ENCODE measurements around the gene MYBPC1.

Gene MYBPC1

DNA sequence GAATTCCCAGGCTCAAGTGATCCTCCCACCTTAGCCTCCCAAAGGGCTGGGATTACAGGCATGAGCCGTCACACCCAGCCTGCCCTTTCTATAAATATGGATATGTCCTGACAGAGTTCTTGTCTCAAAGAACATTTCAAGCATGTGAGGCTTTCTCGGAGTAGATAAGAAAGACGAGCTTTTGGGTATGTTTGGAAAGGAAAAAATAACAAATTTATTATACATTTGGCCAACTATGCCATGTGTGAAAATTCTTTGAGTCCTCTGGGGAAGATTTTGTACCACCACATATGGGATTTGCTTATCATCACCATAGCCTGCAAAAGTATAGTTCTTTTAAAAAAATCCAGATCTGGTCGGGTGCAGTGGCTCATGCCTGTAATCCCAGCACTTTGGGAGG, 23.7 kb upstream of the MYBPC1 start:
- H3K9ac ChIP-seq (ENCODE audit: low read depth in 1 of 2, low read length in 2 of 2): no peak overlapping the region
- H3K9me3 ChIP-seq (ENCODE audit: control insufficient read depth in 1 of 2, low read length in 2 of 2): no peaks in the 10 kb centered on the region
- no peak overlapping the region for H3K4me3 ChIP-seq (ENCODE audit: low read depth in 1 of 2, low read length in 2 of 2)
- H3K36me3 ChIP-seq (ENCODE audit: control insufficient read depth in 1 of 2, insufficient read depth in 2 of 2, low read length in 2 of 2): no peaks in the 10 kb centered on the region
- H3K27ac ChIP-seq (ENCODE audit: low read depth, low read length): no peak overlapping the region
- H3K4me1 ChIP-seq (ENCODE audit: control insufficient read depth in 1 of 2, insufficient read depth in 2 of 2, low read length in 2 of 2): peaks cover 12% of the 10 kb centered on the region in 2 donors
- no peaks in the 10 kb centered on the region for H3K27me3 ChIP-seq (ENCODE audit: control insufficient read depth in 1 of 2, insufficient read depth in 2 of 2, low read length in 2 of 2)

DNA sequence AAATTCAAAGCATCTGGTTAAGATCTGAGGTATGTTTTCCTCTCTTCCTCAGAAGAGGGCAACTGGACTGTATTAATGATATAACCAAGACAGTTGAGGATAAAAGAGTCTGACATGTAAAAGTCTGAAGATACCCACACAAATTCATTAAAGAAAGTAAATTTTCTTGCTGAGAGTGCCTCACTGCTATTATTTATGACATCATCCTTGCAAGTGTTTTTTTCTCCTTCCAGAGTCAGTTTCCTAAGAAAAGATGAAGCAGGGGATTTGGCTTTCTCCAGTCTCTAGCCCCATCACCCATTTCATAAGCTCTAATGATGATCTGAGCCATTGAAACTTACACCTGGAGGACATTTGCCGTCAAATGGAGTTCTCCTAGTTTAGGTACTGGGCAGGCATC, 21.0 kb upstream of the MYBPC1 start:
- H3K36me3 ChIP-seq (ENCODE audit: control insufficient read depth in 1 of 2, insufficient read depth in 2 of 2, low read length in 2 of 2): no peaks in the 10 kb centered on the region
- H3K9me3 ChIP-seq (ENCODE audit: control insufficient read depth in 1 of 2, low read length in 2 of 2): no peaks in the 10 kb centered on the region
- H3K4me3 ChIP-seq (ENCODE audit: low read depth in 1 of 2, low read length in 2 of 2): no peak overlapping the region
- peaks cover 1 to 8% of the 10 kb centered on the region in 2 donors for H3K4me1 ChIP-seq (ENCODE audit: control insufficient read depth in 1 of 2, insufficient read depth in 2 of 2, low read length in 2 of 2)
- no peak overlapping the region for H3K9ac ChIP-seq (ENCODE audit: low read depth in 1 of 2, low read length in 2 of 2)
- H3K27me3 ChIP-seq (ENCODE audit: control insufficient read depth in 1 of 2, insufficient read depth in 2 of 2, low read length in 2 of 2): no peaks in the 10 kb centered on the region
- no peak overlapping the region for H3K27ac ChIP-seq (ENCODE audit: low read depth, low read length)

DNA sequence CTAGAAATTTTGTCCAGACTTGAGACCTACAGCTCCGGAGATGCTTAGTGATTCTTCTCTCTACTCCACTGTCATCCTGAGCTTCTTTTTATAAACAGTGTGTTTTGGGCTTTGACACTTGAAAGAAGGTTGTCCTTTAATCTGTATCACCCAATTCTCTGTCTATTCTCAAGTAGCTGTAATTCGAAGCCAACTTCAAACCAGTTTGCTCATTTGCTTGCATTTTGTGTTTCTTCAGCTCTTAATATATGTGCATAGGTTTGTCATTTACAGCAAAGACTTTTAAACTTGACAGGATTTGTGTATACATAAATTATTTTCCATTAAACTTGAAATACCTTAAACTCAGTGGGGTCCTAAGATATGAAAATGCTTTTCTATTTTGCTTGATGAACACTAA, 16.4 kb upstream of the MYBPC1 start:
- H3K27ac ChIP-seq (ENCODE audit: low read depth, low read length): no peak overlapping the region
- no peaks in the 10 kb centered on the region for H3K36me3 ChIP-seq (ENCODE audit: control insufficient read depth in 1 of 2, insufficient read depth in 2 of 2, low read length in 2 of 2)
- H3K9me3 ChIP-seq (ENCODE audit: control insufficient read depth in 1 of 2, low read length in 2 of 2): no peaks in the 10 kb centered on the region
- H3K4me1 ChIP-seq (ENCODE audit: control insufficient read depth in 1 of 2, insufficient read depth in 2 of 2, low read length in 2 of 2): no peaks in the 10 kb centered on the region
- H3K9ac ChIP-seq (ENCODE audit: low read depth in 1 of 2, low read length in 2 of 2): no peak overlapping the region
- H3K4me3 ChIP-seq (ENCODE audit: low read depth in 1 of 2, low read length in 2 of 2): no peak overlapping the region
- H3K27me3 ChIP-seq (ENCODE audit: control insufficient read depth in 1 of 2, insufficient read depth in 2 of 2, low read length in 2 of 2): no peaks in the 10 kb centered on the region

DNA sequence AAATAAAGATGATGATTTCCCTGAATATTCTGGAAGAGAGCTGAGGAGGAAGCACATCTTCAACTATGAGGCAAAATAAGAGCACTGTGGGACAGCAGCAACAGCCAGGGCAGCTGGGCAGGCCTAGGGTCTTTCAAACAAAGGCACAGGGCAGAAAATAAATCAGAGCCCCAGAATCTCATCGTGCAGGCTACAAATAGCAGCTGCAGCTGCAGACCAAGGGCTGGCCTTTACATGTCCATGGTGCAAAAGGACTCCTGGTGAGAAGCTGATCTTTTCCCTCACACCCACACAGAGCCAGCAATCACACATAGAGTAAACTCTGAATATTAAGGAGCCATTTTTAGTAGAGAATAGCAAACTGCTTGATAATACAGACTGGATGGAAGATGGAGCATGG, 13.6 kb upstream of the MYBPC1 start:
- H3K27me3 ChIP-seq (ENCODE audit: control insufficient read depth in 1 of 2, insufficient read depth in 2 of 2, low read length in 2 of 2): no peaks in the 10 kb centered on the region
- H3K4me3 ChIP-seq (ENCODE audit: low read depth in 1 of 2, low read length in 2 of 2): no peak overlapping the region
- H3K4me1 ChIP-seq (ENCODE audit: control insufficient read depth in 1 of 2, insufficient read depth in 2 of 2, low read length in 2 of 2): no peaks in the 10 kb centered on the region
- no peak overlapping the region for H3K27ac ChIP-seq (ENCODE audit: low read depth, low read length)
- no peaks in the 10 kb centered on the region for H3K36me3 ChIP-seq (ENCODE audit: control insufficient read depth in 1 of 2, insufficient read depth in 2 of 2, low read length in 2 of 2)
- no peak overlapping the region for H3K9ac ChIP-seq (ENCODE audit: low read depth in 1 of 2, low read length in 2 of 2)
- no peaks in the 10 kb centered on the region for H3K9me3 ChIP-seq (ENCODE audit: control insufficient read depth in 1 of 2, low read length in 2 of 2)

DNA sequence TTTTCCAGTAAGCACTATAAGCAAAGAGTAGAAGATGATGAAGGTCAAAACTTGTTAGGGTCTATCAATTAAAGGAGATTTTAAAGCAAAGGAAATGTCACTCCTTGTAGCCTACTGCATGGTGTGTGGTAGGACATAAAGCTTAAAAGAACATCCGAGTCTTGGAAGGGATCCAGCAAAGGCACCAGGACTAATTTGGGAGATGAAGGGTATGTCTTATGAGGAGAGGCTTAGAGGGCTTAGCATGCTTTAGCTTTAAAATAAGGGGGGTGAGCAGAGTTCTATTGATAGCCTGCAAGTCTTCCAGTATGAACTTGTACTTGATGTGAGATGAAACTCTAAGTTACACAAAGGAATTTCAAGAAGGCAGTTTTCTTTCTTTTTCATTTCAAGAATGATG, 11.8 kb upstream of the MYBPC1 start:
- H3K27ac ChIP-seq (ENCODE audit: low read depth, low read length): no peak overlapping the region
- H3K36me3 ChIP-seq (ENCODE audit: control insufficient read depth in 1 of 2, insufficient read depth in 2 of 2, low read length in 2 of 2): no peaks in the 10 kb centered on the region
- no peak overlapping the region for H3K4me3 ChIP-seq (ENCODE audit: low read depth in 1 of 2, low read length in 2 of 2)
- H3K9ac ChIP-seq (ENCODE audit: low read depth in 1 of 2, low read length in 2 of 2): no peak overlapping the region
- H3K27me3 ChIP-seq (ENCODE audit: control insufficient read depth in 1 of 2, insufficient read depth in 2 of 2, low read length in 2 of 2): no peaks in the 10 kb centered on the region
- no peaks in the 10 kb centered on the region for H3K4me1 ChIP-seq (ENCODE audit: control insufficient read depth in 1 of 2, insufficient read depth in 2 of 2, low read length in 2 of 2)
- no peaks in the 10 kb centered on the region for H3K9me3 ChIP-seq (ENCODE audit: control insufficient read depth in 1 of 2, low read length in 2 of 2)

DNA sequence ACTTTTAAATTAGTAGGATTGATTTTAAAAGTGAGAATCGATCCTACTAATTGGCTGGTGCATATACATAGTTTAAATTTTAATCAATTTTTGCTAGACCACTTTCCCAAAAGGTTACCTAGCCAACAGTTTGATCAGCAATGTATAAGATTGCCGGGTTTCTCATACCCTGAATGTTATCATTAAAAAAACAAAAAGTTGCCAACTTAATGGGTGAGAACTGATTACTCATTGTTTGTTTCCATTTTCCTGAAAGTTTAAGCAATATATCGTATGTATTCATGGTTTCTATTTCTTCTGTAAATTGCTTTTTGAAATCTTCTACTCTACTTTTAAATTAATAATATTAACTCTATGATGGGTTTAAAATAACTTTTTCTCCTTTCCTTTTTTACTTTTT, 4.4 kb upstream of the MYBPC1 start:
- Histone ChIP-seq H3K4me3 (ENCODE audit: low read depth in 1 of 2, low read length in 2 of 2) (no peak overlapping the region), H3K36me3 (ENCODE audit: control insufficient read depth in 1 of 2, insufficient read depth in 2 of 2, low read length in 2 of 2) (no peaks in the 10 kb centered on the region), H3K9ac (ENCODE audit: low read depth in 1 of 2, low read length in 2 of 2) (no peak overlapping the region), H3K27ac (ENCODE audit: low read depth, low read length) (no peak overlapping the region), H3K27me3 (ENCODE audit: control insufficient read depth in 1 of 2, insufficient read depth in 2 of 2, low read length in 2 of 2) (no peaks in the 10 kb centered on the region), H3K9me3 (ENCODE audit: control insufficient read depth in 1 of 2, low read length in 2 of 2) (no peaks in the 10 kb centered on the region), H3K4me1 (ENCODE audit: control insufficient read depth in 1 of 2, insufficient read depth in 2 of 2, low read length in 2 of 2) (no peaks in the 10 kb centered on the region)

DNA sequence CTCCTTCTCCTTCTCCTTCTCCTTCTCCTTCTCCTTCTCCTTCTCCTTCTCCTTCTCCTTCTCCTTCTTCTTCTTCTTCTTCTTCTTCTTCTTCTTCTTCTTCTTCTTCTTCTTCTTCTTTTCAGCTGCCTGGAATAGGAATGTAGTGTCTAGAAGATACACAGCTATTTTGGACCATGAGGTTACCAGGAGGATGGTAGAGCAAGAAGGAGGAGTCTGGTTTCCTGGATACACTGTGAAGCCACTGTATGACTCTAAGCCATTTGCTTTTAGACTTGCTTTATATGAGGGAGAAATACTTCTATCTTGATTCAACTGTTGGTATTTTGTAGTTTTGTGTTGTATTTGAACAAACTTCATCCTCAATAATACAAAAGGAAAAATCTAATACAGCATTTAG, 3.0 kb upstream of the MYBPC1 start:
- H3K27ac ChIP-seq (ENCODE audit: low read depth, low read length): no peak overlapping the region
- no peaks in the 10 kb centered on the region for H3K27me3 ChIP-seq (ENCODE audit: control insufficient read depth in 1 of 2, insufficient read depth in 2 of 2, low read length in 2 of 2)
- no peaks in the 10 kb centered on the region for H3K9me3 ChIP-seq (ENCODE audit: control insufficient read depth in 1 of 2, low read length in 2 of 2)

DNA sequence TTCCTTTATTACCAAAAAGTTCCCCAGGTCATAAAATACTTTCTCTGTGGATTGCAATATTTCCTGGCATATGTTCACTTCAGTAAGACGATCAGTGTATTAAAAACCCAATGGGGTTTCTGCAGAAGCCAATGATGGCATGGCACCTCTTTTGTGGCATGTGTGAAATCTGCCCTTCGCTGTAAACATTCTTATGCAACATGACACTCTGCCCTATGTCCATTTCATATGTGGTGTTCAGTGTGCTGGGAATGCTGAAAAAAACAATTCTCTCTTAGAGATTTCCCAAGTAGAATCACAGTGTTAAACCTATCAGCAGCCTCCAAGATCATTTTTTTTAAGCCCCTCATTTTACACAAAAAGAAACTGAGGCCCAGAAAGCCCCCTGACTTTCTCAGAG, 2.3 kb upstream of the MYBPC1 start:
- Histone ChIP-seq H3K27ac (ENCODE audit: low read depth, low read length) (no peak overlapping the region), H3K9ac (ENCODE audit: low read depth in 1 of 2, low read length in 2 of 2) (no peak overlapping the region), H3K27me3 (ENCODE audit: control insufficient read depth in 1 of 2, insufficient read depth in 2 of 2, low read length in 2 of 2) (no peaks in the 10 kb centered on the region), H3K4me1 (ENCODE audit: control insufficient read depth in 1 of 2, insufficient read depth in 2 of 2, low read length in 2 of 2) (no peaks in the 10 kb centered on the region), H3K36me3 (ENCODE audit: control insufficient read depth in 1 of 2, insufficient read depth in 2 of 2, low read length in 2 of 2) (no peaks in the 10 kb centered on the region), H3K9me3 (ENCODE audit: control insufficient read depth in 1 of 2, low read length in 2 of 2) (no peaks in the 10 kb centered on the region), H3K4me3 (ENCODE audit: low read depth in 1 of 2, low read length in 2 of 2) (no peak overlapping the region)

More for the DNA sequence above, 3.0 kb upstream of the MYBPC1 start:
- H3K4me3 ChIP-seq (ENCODE audit: low read depth in 1 of 2, low read length in 2 of 2): no peak overlapping the region
- no peaks in the 10 kb centered on the region for H3K36me3 ChIP-seq (ENCODE audit: control insufficient read depth in 1 of 2, insufficient read depth in 2 of 2, low read length in 2 of 2)
- H3K4me1 ChIP-seq (ENCODE audit: control insufficient read depth in 1 of 2, insufficient read depth in 2 of 2, low read length in 2 of 2): no peaks in the 10 kb centered on the region
- no peak overlapping the region for H3K9ac ChIP-seq (ENCODE audit: low read depth in 1 of 2, low read length in 2 of 2)

DNA sequence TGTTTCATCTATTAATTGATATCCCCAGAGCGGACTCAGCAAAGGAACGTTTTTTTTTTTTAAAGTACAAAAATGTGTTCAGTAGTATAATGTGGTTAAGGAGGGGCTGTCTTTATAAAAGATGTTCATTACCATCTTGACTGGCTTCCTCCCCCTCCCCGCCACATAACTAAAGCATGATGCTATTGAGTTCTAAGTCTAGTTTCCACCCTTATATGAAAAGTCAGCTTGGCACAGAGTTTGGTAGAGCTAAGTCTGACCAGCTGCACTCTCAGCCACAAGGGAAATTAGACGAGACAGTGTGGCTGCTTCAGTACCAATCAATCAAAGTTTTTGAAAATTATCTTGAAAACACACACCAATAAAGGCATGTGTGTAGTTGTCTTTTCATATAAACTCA, 1.9 kb upstream of the MYBPC1 start:
- H3K27me3 ChIP-seq (ENCODE audit: control insufficient read depth in 1 of 2, insufficient read depth in 2 of 2, low read length in 2 of 2): no peaks in the 10 kb centered on the region
- no peak overlapping the region for H3K27ac ChIP-seq (ENCODE audit: low read depth, low read length)
- no peak overlapping the region for H3K4me3 ChIP-seq (ENCODE audit: low read depth in 1 of 2, low read length in 2 of 2)
- H3K36me3 ChIP-seq (ENCODE audit: control insufficient read depth in 1 of 2, insufficient read depth in 2 of 2, low read length in 2 of 2): no peaks in the 10 kb centered on the region
- H3K9me3 ChIP-seq (ENCODE audit: control insufficient read depth in 1 of 2, low read length in 2 of 2): no peaks in the 10 kb centered on the region
- H3K9ac ChIP-seq (ENCODE audit: low read depth in 1 of 2, low read length in 2 of 2): no peak overlapping the region
- no peaks in the 10 kb centered on the region for H3K4me1 ChIP-seq (ENCODE audit: control insufficient read depth in 1 of 2, insufficient read depth in 2 of 2, low read length in 2 of 2)

DNA sequence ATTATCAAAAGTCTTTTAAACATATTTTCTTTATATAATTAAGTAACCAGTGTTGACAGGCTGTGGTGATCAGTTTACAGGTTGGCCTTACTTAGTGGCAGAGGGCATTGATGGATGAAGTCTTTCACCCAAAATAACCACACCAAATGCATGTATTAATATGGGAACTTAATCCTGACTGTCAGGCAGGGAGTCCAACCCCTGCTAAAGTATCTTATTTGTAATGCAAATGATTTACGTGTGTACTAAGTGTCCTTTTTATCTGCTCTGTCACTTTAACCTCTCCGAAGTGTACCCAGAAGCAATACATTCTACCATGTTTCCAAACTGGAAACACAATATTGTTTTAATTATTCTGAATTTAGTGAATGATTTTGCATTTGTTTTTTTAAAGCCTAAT, 1.4 kb downstream of the MYBPC1 start:
- Histone ChIP-seq H3K27me3 (ENCODE audit: control insufficient read depth in 1 of 2, insufficient read depth in 2 of 2, low read length in 2 of 2) (no peaks in the 10 kb centered on the region), H3K9ac (ENCODE audit: low read depth in 1 of 2, low read length in 2 of 2) (no peak overlapping the region), H3K9me3 (ENCODE audit: control insufficient read depth in 1 of 2, low read length in 2 of 2) (no peaks in the 10 kb centered on the region), H3K27ac (ENCODE audit: low read depth, low read length) (no peak overlapping the region), H3K4me3 (ENCODE audit: low read depth in 1 of 2, low read length in 2 of 2) (no peak overlapping the region), H3K36me3 (ENCODE audit: control insufficient read depth in 1 of 2, insufficient read depth in 2 of 2, low read length in 2 of 2) (no peaks in the 10 kb centered on the region), H3K4me1 (ENCODE audit: control insufficient read depth in 1 of 2, insufficient read depth in 2 of 2, low read length in 2 of 2) (peaks cover 0 to 11% of the 10 kb centered on the region in 2 donors)

DNA sequence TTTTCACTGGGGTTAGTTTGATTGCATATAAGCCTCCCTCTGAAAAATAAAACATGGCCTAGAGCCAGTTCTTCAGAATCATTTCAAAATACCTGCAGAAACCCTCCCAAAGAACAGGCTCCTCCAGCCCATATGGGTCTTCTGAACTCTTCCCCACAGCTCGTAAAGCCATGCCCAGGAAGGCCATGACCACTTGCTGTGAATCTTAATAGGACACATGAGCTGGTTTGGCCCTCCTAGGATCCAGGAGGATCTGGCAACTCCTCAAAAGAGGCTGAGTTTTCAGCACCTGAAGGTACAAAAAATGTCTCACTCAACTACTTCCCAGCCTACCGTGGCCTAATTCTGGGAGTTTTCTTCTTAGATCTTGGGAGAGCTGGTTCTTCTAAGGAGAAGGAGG, 2.4 kb downstream of the MYBPC1 start:
- H3K9ac ChIP-seq (ENCODE audit: low read depth in 1 of 2, low read length in 2 of 2): no peak overlapping the region
- H3K27me3 ChIP-seq (ENCODE audit: control insufficient read depth in 1 of 2, insufficient read depth in 2 of 2, low read length in 2 of 2): no peaks in the 10 kb centered on the region

More for the DNA sequence above, 2.4 kb downstream of the MYBPC1 start:
- Histone ChIP-seq H3K4me1 (ENCODE audit: control insufficient read depth in 1 of 2, insufficient read depth in 2 of 2, low read length in 2 of 2) (peaks cover 0 to 15% of the 10 kb centered on the region in 2 donors), H3K9me3 (ENCODE audit: control insufficient read depth in 1 of 2, low read length in 2 of 2) (no peaks in the 10 kb centered on the region), H3K4me3 (ENCODE audit: low read depth in 1 of 2, low read length in 2 of 2) (no peak overlapping the region), H3K27ac (ENCODE audit: low read depth, low read length) (no peak overlapping the region), H3K36me3 (ENCODE audit: control insufficient read depth in 1 of 2, insufficient read depth in 2 of 2, low read length in 2 of 2) (no peaks in the 10 kb centered on the region)

Data from duodenal mucosa (tissue), 2 donors.